H9 (cell line): ENCODE results near the gene BROX. TPM values are rescaled to one million over a fixed set of nuclear protein-coding genes. Genes with fewer than 3 reads are reported as not detected.

Experiments
- DNase-seq: peaks from one replicate; pipeline ENCODE4 v3.0.0-alpha.2; 2017
- H2AFZ ChIP-seq: one replicate; pipeline ENCODE4 v1.6.1; 2013; ENCODE audit warnings: mild to moderate bottlenecking, low read length, control low read depth, moderate library complexity
- H2AK5ac ChIP-seq: 2 replicates; pipeline ENCODE4 v1.6.1; 2013; ENCODE audit warnings: low read length, control low read depth, mixed read lengths; ENCODE audit not compliant: insufficient read length
- H2BK120ac ChIP-seq: one replicate; pipeline ENCODE4 v1.6.1; 2013; ENCODE audit warnings: low read depth, mild to moderate bottlenecking, low read length, control low read depth, inconsistent platforms; ENCODE audit not compliant: poor library complexity, severe bottlenecking
- H2BK12ac ChIP-seq: 2 replicates; pipeline ENCODE4 v1.6.1; 2013; ENCODE audit warnings: low read length, control low read depth, mixed read lengths, low read depth; ENCODE audit not compliant: insufficient read length
- H2BK15ac ChIP-seq: 2 replicates; pipeline ENCODE4 v1.6.1; 2013; ENCODE audit warnings: low read depth, low read length, control low read depth
- H2BK20ac ChIP-seq: one replicate; pipeline ENCODE4 v1.6.1; 2013; ENCODE audit warnings: low read depth, mild to moderate bottlenecking, low read length, control low read depth, inconsistent platforms; ENCODE audit not compliant: poor library complexity, severe bottlenecking
- H2BK5ac ChIP-seq: 2 replicates; pipeline ENCODE4 v1.6.1; 2013; ENCODE audit warnings: low read length, control low read depth, mixed read lengths; ENCODE audit not compliant: insufficient read length
- H3K14ac ChIP-seq: 2 replicates; pipeline ENCODE4 v1.6.1; 2013; ENCODE audit warnings: low read length, control low read depth; ENCODE audit not compliant: insufficient read depth
- H3K18ac ChIP-seq: 2 replicates; pipeline ENCODE4 v1.6.1; 2013; ENCODE audit warnings: low read depth, mild to moderate bottlenecking, mixed read lengths, low read length, control low read depth; ENCODE audit not compliant: insufficient read length
- H3K23ac ChIP-seq: 2 replicates; pipeline ENCODE4 v1.6.1; 2013; ENCODE audit warnings: low read length, control low read depth, mixed read lengths, low read depth; ENCODE audit not compliant: insufficient read length
- H3K23me2 ChIP-seq: 2 replicates; pipeline ENCODE4 v1.6.1; 2013; ENCODE audit warnings: low read depth, mild to moderate bottlenecking, mixed read lengths, low read length, control low read depth; ENCODE audit not compliant: insufficient read length, poor library complexity, severe bottlenecking
- H3K27ac ChIP-seq: 2 replicates; pipeline ENCODE4 v1.5.1; 2013; ENCODE audit warnings: low read length, control low read depth, mixed read lengths, low read depth; ENCODE audit not compliant: insufficient read length
- H3K27me3 ChIP-seq: 2 replicates; pipeline ENCODE4 v1.6.1; 2013; ENCODE audit warnings: low read length, control low read depth, inconsistent platforms; ENCODE audit not compliant: insufficient read depth
- H3K4ac ChIP-seq: 2 replicates; pipeline ENCODE4 v1.6.1; 2013; ENCODE audit warnings: low read depth, mild to moderate bottlenecking, control low read depth, inconsistent platforms, low read length, moderate library complexity
- H3K4me1 ChIP-seq: 2 replicates; pipeline ENCODE4 v1.6.1; 2013; ENCODE audit warnings: low read length, control low read depth, inconsistent platforms; ENCODE audit not compliant: insufficient read depth
- H3K4me2 ChIP-seq: 2 replicates; pipeline ENCODE4 v1.6.1; 2013; ENCODE audit warnings: low read length, control low read depth, mixed read lengths; ENCODE audit not compliant: insufficient read length, insufficient read depth
- H3K56ac ChIP-seq: 2 replicates; pipeline ENCODE4 v1.6.1; 2013; ENCODE audit warnings: low read depth, mild to moderate bottlenecking, mixed read lengths, low read length, control low read depth; ENCODE audit not compliant: insufficient read length
- H3K79me1 ChIP-seq: 2 replicates; pipeline ENCODE4 v1.6.1; 2013; ENCODE audit warnings: low read depth, mild to moderate bottlenecking, moderate library complexity, low read length, control low read depth, inconsistent platforms; ENCODE audit not compliant: insufficient read depth, poor library complexity, severe bottlenecking
- H3K79me2 ChIP-seq: 2 replicates; pipeline ENCODE4 v1.6.1; 2013; ENCODE audit warnings: low read length, control low read depth, inconsistent platforms; ENCODE audit not compliant: insufficient read depth
- H3K9ac ChIP-seq: 2 replicates; pipeline ENCODE4 v1.6.1; 2013; ENCODE audit warnings: low read length, control low read depth, mixed read lengths; ENCODE audit not compliant: insufficient read length; ENCODE audit errors: extremely low read depth
- H3K9me3 ChIP-seq: one replicate; pipeline ENCODE4 v1.6.1; 2013; ENCODE audit warnings: low read depth, low read length, inconsistent platforms; ENCODE audit not compliant: control insufficient read depth
- H3T11ph ChIP-seq: one replicate; pipeline ENCODE4 v1.6.1; 2013; ENCODE audit warnings: mild to moderate bottlenecking, low read length, control low read depth, inconsistent platforms
- H4K20me1 ChIP-seq: one replicate; pipeline ENCODE4 v1.6.1; 2013; ENCODE audit not compliant: control insufficient read depth, insufficient read length, insufficient read depth
- H4K5ac ChIP-seq: 2 replicates; pipeline ENCODE4 v1.6.1; 2013; ENCODE audit warnings: low read depth, mild to moderate bottlenecking, mixed read lengths, low read length, control low read depth; ENCODE audit not compliant: insufficient read length
- H4K8ac ChIP-seq: replicated peaks from 2 replicates; pipeline ENCODE4 v1.6.1; 2013; ENCODE audit warnings: low read length, control low read depth, mixed read lengths, low read depth; ENCODE audit not compliant: insufficient read length
- H4K91ac ChIP-seq: 2 replicates; pipeline ENCODE4 v1.6.1; 2013; ENCODE audit warnings: low read depth, mild to moderate bottlenecking, moderate library complexity, mixed read lengths, low read length, control low read depth; ENCODE audit not compliant: insufficient read length
- H3K27ac Mint-ChIP-seq, 3 experiments: 2 replicates in 2 of 3; 3 replicates in 1 of 3; pipeline ENCODE4 v1.8.0; 2020 to 2021; ENCODE audit warnings: mixed read lengths in 3 of 3, mild to moderate bottlenecking in 1 of 3, moderate library complexity in 1 of 3
- H3K27me3 Mint-ChIP-seq: 2 replicates; pipeline ENCODE4 v1.8.0; 2021; ENCODE audit warnings: low read depth, mild to moderate bottlenecking, moderate library complexity, mixed read lengths
- H3K36me3 Mint-ChIP-seq, 3 experiments: 2 replicates in 2 of 3; 3 replicates in 1 of 3; pipeline ENCODE4 v1.8.0; 2020 to 2021; ENCODE audit warnings: low read depth in 3 of 3, mixed read lengths in 3 of 3; ENCODE audit not compliant: insufficient read depth in 1 of 3
- H3K4me1 Mint-ChIP-seq, 2 experiments: 2 replicates each; pipeline ENCODE4 v1.8.0; 2020; ENCODE audit warnings: mixed read lengths in 2 of 2
- H3K4me3 Mint-ChIP-seq, 2 experiments: 2 replicates in 1 of 2; 3 replicates in 1 of 2; pipeline ENCODE4 v1.8.0; 2020 to 2021; ENCODE audit warnings: mild to moderate bottlenecking in 2 of 2, mixed read lengths in 2 of 2, moderate library complexity in 1 of 2
- H3K9me3 Mint-ChIP-seq, 2 experiments: 2 replicates in 1 of 2; 3 replicates in 1 of 2; pipeline ENCODE4 v1.8.0; 2020; ENCODE audit warnings: mild to moderate bottlenecking in 2 of 2, mixed read lengths in 2 of 2, moderate library complexity in 1 of 2
- WGBS: extraction: QIAGEN DNeasy Blood & Tissue Kit; methylation state at CpG from one replicate; pipeline ENCODE4 v1.1.7; 2013; ENCODE audit warnings: missing lambda C conversion rate, low lambda C conversion rate, mixed read lengths; ENCODE audit not compliant: insufficient read length; ENCODE audit errors: extremely low coverage; 5-methylcytosine and 5-hydroxymethylcytosine counted together
- total RNA-seq: library from RNA; stranded (reverse); gene quantifications from 2 replicates; pipeline ENCODE4 v1.2.1, GENCODE V29; 2021
- TF ChIP-seq, protein P1 (sequence below): fragments of 200-600 bp; sonication (generic); conservative IDR thresholded peaks from 3 replicates; pipeline ENCODE4 v1.8.0; 2021; ENCODE audit warnings: antibody characterized with exemption, mild to moderate bottlenecking

BROX gene
- total RNA-seq, 1 experiment from 2014 or later = 27.8 TPM

- H4K8ac ChIP-seq = no peak overlapping the region
- no peak overlapping the region for H3K14ac ChIP-seq
- Mint-ChIP-seq H3K9me3 (peaks cover 30 to 33% of the 10 kb centered on the region in 2 experiments), H3K4me1 (peaks cover 2 to 4% of the 10 kb centered on the region in 2 experiments; a peak in 3 of 4 replicates), H3K27ac (no peak overlapping the region), H3K27me3 (peaks cover 5% of the 10 kb centered on the region), H3K4me3 (no peak overlapping the region), H3K36me3 (peaks cover 8 to 28% (median 9%) of the 10 kb centered on the region in 3 experiments)
- H3K4ac ChIP-seq = no peak overlapping the region
- no peaks in the 10 kb centered on the region for H3K79me1 ChIP-seq
- no peaks in the 10 kb centered on the region for H3K79me2 ChIP-seq
- H3K56ac ChIP-seq = no peak overlapping the region
- H3K23me2 ChIP-seq = no peaks in the 10 kb centered on the region
- no CpG with 5 or more reads among the region's 2 CpGs for WGBS
- H3K18ac ChIP-seq = no peak overlapping the region
- H3K27me3 ChIP-seq = no peaks in the 10 kb centered on the region
- no peak overlapping the region for H2BK20ac ChIP-seq
- H2BK5ac ChIP-seq = no peak overlapping the region
- H2BK120ac ChIP-seq = no peak overlapping the region
- H2AK5ac ChIP-seq = no peak overlapping the region
- no peak overlapping the region for H3K27ac ChIP-seq
- no peak overlapping the region for H2AFZ ChIP-seq
- no peak overlapping the region for H2BK12ac ChIP-seq
- H4K91ac ChIP-seq = no peak overlapping the region
- H3K9me3 ChIP-seq = peaks cover 10% of the 10 kb centered on the region
- no peak overlapping the region for H3T11ph ChIP-seq
- H3K4me1 ChIP-seq = no peaks in the 10 kb centered on the region
- TF ChIP-seq, protein P1, sequence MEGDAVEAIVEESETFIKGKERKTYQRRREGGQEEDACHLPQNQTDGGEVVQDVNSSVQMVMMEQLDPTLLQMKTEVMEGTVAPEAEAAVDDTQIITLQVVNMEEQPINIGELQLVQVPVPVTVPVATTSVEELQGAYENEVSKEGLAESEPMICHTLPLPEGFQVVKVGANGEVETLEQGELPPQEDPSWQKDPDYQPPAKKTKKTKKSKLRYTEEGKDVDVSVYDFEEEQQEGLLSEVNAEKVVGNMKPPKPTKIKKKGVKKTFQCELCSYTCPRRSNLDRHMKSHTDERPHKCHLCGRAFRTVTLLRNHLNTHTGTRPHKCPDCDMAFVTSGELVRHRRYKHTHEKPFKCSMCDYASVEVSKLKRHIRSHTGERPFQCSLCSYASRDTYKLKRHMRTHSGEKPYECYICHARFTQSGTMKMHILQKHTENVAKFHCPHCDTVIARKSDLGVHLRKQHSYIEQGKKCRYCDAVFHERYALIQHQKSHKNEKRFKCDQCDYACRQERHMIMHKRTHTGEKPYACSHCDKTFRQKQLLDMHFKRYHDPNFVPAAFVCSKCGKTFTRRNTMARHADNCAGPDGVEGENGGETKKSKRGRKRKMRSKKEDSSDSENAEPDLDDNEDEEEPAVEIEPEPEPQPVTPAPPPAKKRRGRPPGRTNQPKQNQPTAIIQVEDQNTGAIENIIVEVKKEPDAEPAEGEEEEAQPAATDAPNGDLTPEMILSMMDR = no peak
- no peak overlapping the region for H4K5ac ChIP-seq
- no peak overlapping the region for H3K23ac ChIP-seq
- no peaks in the 10 kb centered on the region for H4K20me1 ChIP-seq
- DNase-seq = no peak
- H3K9ac ChIP-seq = no peak overlapping the region
- no peak overlapping the region for H2BK15ac ChIP-seq
- no peak overlapping the region for H3K4me2 ChIP-seq
Measured at GRCh38 chr1:222769971-222770620, 57.7 kb downstream of the BROX start.
